GM12878 (cell line): ENCODE results near the gene KIR3DL3. TPM values are rescaled to one million over a fixed set of nuclear protein-coding genes. Genes with fewer than 3 reads are reported as not detected.

Experiments
- ATAC-seq: fragments of 200-7000 bp; cut with Tn5 transposase; 3 replicates; pipeline ENCODE4 v1.9.1; 2020; ENCODE audit warnings: mild to moderate bottlenecking, moderate library complexity
- BruUV-seq: library from RNA; stranded (reverse); fragments of 400-500 nt; replicated peaks from 2 replicates; lab custom pipeline; 2021; lab: Mats Ljungman, UMichigan
- CTCF ChIA-PET: fragments of 300-600 bp; sonication (Branson Sonifier 250); formaldehyde crosslinking; extraction: SDS; loops from one replicate; lab custom pipeline; 2021; ENCODE audit warnings: inconsistent platforms; lab: Yijun Ruan, JAX
- POLR2A ChIA-PET: fragments of 350-600 bp; formaldehyde crosslinking; extraction: SDS; loops from one replicate; lab custom pipeline; 2021; ENCODE audit warnings: inconsistent platforms; lab: Charles Lee
- RAD21 ChIA-PET: fragments of 300-600 bp; sonication (Branson Sonifier 250); formaldehyde crosslinking; loops from one replicate; lab custom pipeline; 2023; ENCODE audit warnings: antibody characterized with exemption; ENCODE audit not compliant: unreplicated experiment; lab: Charles Lee
- SMC1A ChIA-PET: fragments of 300-600 bp; sonication (Branson Sonifier 250); formaldehyde crosslinking; loops from one replicate; lab custom pipeline; 2023; ENCODE audit not compliant: unreplicated experiment, uncharacterized antibody; lab: Charles Lee
- DNase-seq: peaks from one replicate; pipeline ENCODE4 v3.0.0-alpha.2; 2011; ENCODE audit warnings: low read depth, low spot score
- FAIRE-seq: peaks from 3 replicates; lab custom pipeline; 2011; peaks lifted over from hg19 to GRCh38; lab: Jason Lieb, UNC
- H2AFZ ChIP-seq: 2 replicates; pipeline ENCODE4 v1.6.0; 2011; ENCODE audit warnings: low read depth, low read length, control low read depth; ENCODE audit not compliant: control insufficient read depth
- H3K27ac ChIP-seq: 2 replicates; pipeline ENCODE4 v1.5.1; 2011; ENCODE audit warnings: control low read depth; ENCODE audit not compliant: control insufficient read depth, insufficient read depth
- H3K27me3 ChIP-seq, 2 experiments: replicated peaks in 1 of 2; 2 replicates each; pipeline versions ENCODE4 v1.6.0 to v1.6.1; 2011; ENCODE audit warnings: low read length in 1 of 2; ENCODE audit not compliant: control insufficient read depth in 2 of 2, insufficient read depth in 2 of 2
- H3K36me3 ChIP-seq, 2 experiments: 2 replicates each; pipeline ENCODE4 v1.5.1; 2011; ENCODE audit warnings: low read length in 1 of 2; ENCODE audit not compliant: control insufficient read depth in 2 of 2, insufficient read depth in 2 of 2
- H3K4me1 ChIP-seq: 2 replicates; pipeline ENCODE4 v1.6.1; 2011; ENCODE audit warnings: mild to moderate bottlenecking, low read length, moderate library complexity, mixed read lengths; ENCODE audit not compliant: control insufficient read depth, insufficient read depth
- H3K4me2 ChIP-seq: 2 replicates; pipeline ENCODE4 v1.6.0; 2011; ENCODE audit warnings: control low read depth; ENCODE audit not compliant: control insufficient read depth, insufficient read depth
- H3K4me3 ChIP-seq: fragments of 200-600 bp; sonication (generic); 2 replicates; pipeline ENCODE4 v1.5.1; 2016
- H3K79me2 ChIP-seq: 2 replicates; pipeline ENCODE4 v1.6.0; 2011; ENCODE audit warnings: low read length; ENCODE audit not compliant: control insufficient read depth, insufficient read depth
- H3K9ac ChIP-seq: 2 replicates; pipeline ENCODE4 v1.8.0; 2011; ENCODE audit warnings: low read length, control low read depth, mixed read lengths; ENCODE audit not compliant: control insufficient read depth, insufficient read depth
- H3K9me3 ChIP-seq: replicated peaks from 3 replicates; pipeline ENCODE4 v1.5.1; 2011; ENCODE audit warnings: mild to moderate bottlenecking, low read length; ENCODE audit not compliant: control insufficient read depth, insufficient read depth
- H4K20me1 ChIP-seq: 2 replicates; pipeline ENCODE4 v1.6.0; 2011; ENCODE audit not compliant: control insufficient read depth, insufficient read depth
- CUX1 ChIP-seq: IDR thresholded peaks from 2 replicates; pipeline ENCODE4 v1.6.1; 2012; ENCODE audit warnings: improper control_type of control experiment, low read depth, low read length; ENCODE audit not compliant: insufficient replicate concordance
- E4F1 ChIP-seq: fragments of 450-650 bp; IDR thresholded peaks from 2 replicates; pipeline ENCODE4 v1.6.1; 2018; ENCODE audit warnings: borderline replicate concordance, mild to moderate bottlenecking; ENCODE audit not compliant: partially characterized antibody
- EED ChIP-seq: sonication (generic); IDR thresholded peaks from 2 replicates; pipeline ENCODE4 v1.6.1; 2016; ENCODE audit warnings: antibody characterized with exemption, low read depth
- ELK1 ChIP-seq: IDR thresholded peaks from 2 replicates; pipeline ENCODE4 v1.6.1; 2012; ENCODE audit warnings: low read depth, low read length, improper control_type of control experiment
- IRF4 ChIP-seq: IDR thresholded peaks from 2 replicates; pipeline ENCODE4 v1.6.1; 2011; ENCODE audit warnings: low read depth, low read length
- JUNB ChIP-seq: IDR thresholded peaks from 2 replicates; pipeline ENCODE4 v1.6.1; 2016; ENCODE audit warnings: antibody characterized with exemption, mild to moderate bottlenecking
- MYC ChIP-seq: IDR thresholded peaks from 2 replicates; pipeline ENCODE4 v1.6.1; 2011; ENCODE audit warnings: mild to moderate bottlenecking, low read length, moderate library complexity, inconsistent platforms; ENCODE audit not compliant: insufficient read depth, insufficient replicate concordance, insufficient read length, severe bottlenecking
- NFYA ChIP-seq: IDR thresholded peaks from 2 replicates; pipeline ENCODE4 v1.6.1; 2011; ENCODE audit warnings: low read depth, mild to moderate bottlenecking, low read length, improper control_type of control experiment, borderline replicate concordance
- POLR2A ChIP-seq: IDR thresholded peaks from 2 replicates; pipeline ENCODE4 v1.6.1; 2011; ENCODE audit warnings: low read depth, mild to moderate bottlenecking, low read length
- ZBED1 ChIP-seq: IDR thresholded peaks from 2 replicates; pipeline ENCODE4 v1.6.1; 2016; ENCODE audit warnings: borderline replicate concordance
- ZSCAN29 ChIP-seq: fragments of 450-650 bp; IDR thresholded peaks from 2 replicates; pipeline ENCODE4 v1.6.1; 2017; ENCODE audit warnings: mild to moderate bottlenecking, moderate library complexity
- WGBS: methylation state at CpG from one replicate; pipeline ENCODE4 v1.1.6; 2016; ENCODE audit warnings: low lambda C conversion rate; ENCODE audit not compliant: insufficient replicate concordance, insufficient coverage; ENCODE audit errors: missing lambda C conversion rate; 5-methylcytosine and 5-hydroxymethylcytosine counted together
- in situ Hi-C: fragments of 300-500 bp; cut with MboI; formaldehyde crosslinking; loops from 9 replicates; pipeline ENCODE4 v1.14.3; 2018; ENCODE audit warnings: mixed read lengths
- intact Hi-C: fragments of 100-400 bp; cut with micrococcal nuclease; formaldehyde crosslinking; loops from one replicate; pipeline ENCODE4 v1.14.2; 2022; ENCODE audit not compliant: unreplicated experiment
- polyA plus RNA-seq, 11 experiments: library from polyadenylated mRNA; depleted of rRNA in 4 of 11; unstranded in 6 of 11; stranded (reverse) in 5 of 11; fragments of >200 nt; fragmentation: Nextera tagmentation in 4 of 11; fragmentation: Illumina TruSeq in 1 of 11; extraction: Ambion mirVana in 4 of 11; extraction: Trizol in 1 of 11; gene quantifications; 1 replicate in 1 of 11; 2 replicates in 10 of 11; pipeline versions ENCODE4 v1.2.1 to v1.2.3, GENCODE V29; 2011 to 2016; ENCODE audit warnings: inconsistent platforms in 2 of 11, missing spikeins in 2 of 11, low read depth in 1 of 11
- total RNA-seq, 4 experiments: library from RNA; depleted of rRNA in 3 of 4; stranded (reverse); fragments of >200 nt in 3 of 4; fragmentation: Illumina TruSeq in 1 of 4; extraction: Trizol in 1 of 4; gene quantifications; 2 replicates each; pipeline versions ENCODE4 v1.2.1 to v1.2.3, GENCODE V29; 2013 to 2021
- TF ChIP-seq, protein P1 (sequence below): IDR thresholded peaks from 2 replicates; pipeline ENCODE4 v1.6.1; 2011; ENCODE audit warnings: mild to moderate bottlenecking, low read depth, low read length, moderate library complexity; ENCODE audit not compliant: insufficient replicate concordance
- TF ChIP-seq, protein P2 (sequence below): fragments of 450-650 bp; conservative IDR thresholded peaks from 2 replicates; pipeline ENCODE4 v1.6.1; 2017; ENCODE audit warnings: mild to moderate bottlenecking, moderate library complexity

Gene KIR3DL3
- total and polyA plus RNA-seq, 10 of the 15 experiments (the other 5 are each of a cell fraction or from before 2014, with no cell fraction given) = not detected

DNA sequence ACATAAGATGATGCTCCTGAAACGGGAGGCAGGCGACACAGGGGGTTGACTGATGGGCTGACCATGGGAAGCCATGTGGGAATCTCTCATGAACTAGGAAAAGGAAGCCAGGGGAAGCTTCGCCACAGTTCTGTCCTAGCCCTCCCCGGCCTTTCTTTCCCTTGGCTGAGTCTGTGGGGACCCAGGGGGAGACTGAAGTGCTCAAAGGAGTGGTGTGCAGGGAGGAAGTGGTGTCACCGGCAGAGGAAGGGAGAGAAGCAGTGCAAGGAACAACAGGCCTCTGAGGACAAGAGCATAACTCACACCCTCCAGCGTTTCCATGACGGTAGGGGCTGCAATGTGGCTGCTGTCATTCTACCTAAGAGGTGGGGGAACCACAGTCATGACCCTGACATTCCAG, 1.1 kb downstream of the KIR3DL3 start:
- no peaks in the 10 kb centered on the region for H3K79me2 ChIP-seq
- ATAC-seq = no peak
- SMC1A ChIA-PET = no interaction called here
- no peaks in the 10 kb centered on the region for H3K4me1 ChIP-seq
- intact Hi-C loops = no loop called here
- RAD21 ChIA-PET = no interaction called here
- no peaks in the 10 kb centered on the region; the same call in 2 of the 3 replicates for H3K9me3 ChIP-seq
- in situ Hi-C loops = no loop called here
- H3K27me3 ChIP-seq = no peaks in the 10 kb centered on the region
- 45% methylated on average over 7 of the region's 7 CpGs for WGBS
- H2AFZ ChIP-seq = no peak overlapping the region
- no peak overlapping the region for H3K27ac ChIP-seq
- POLR2A ChIA-PET = no interaction called here
- H3K4me2 ChIP-seq = no peak overlapping the region
- FAIRE-seq = no peak
- no peak overlapping the region for H3K4me3 ChIP-seq
- CTCF ChIA-PET = no interaction called here
- no peak overlapping the region for H3K9ac ChIP-seq
- H4K20me1 ChIP-seq = no peaks in the 10 kb centered on the region
- DNase-seq = no peak
- no peaks in the 10 kb centered on the region for H3K36me3 ChIP-seq
- BruUV-seq = no TSS peak
- TF ChIP-seq ZBED1 (no peak), JUNB (no peak), CUX1 (no peak), MYC (no peak), EED (no peak), ELK1 (no peak), ZSCAN29 (no peak), IRF4 (no peak), POLR2A (no peak), E4F1 (no peak), NFYA (no peak)
- TF ChIP-seq, protein P1, sequence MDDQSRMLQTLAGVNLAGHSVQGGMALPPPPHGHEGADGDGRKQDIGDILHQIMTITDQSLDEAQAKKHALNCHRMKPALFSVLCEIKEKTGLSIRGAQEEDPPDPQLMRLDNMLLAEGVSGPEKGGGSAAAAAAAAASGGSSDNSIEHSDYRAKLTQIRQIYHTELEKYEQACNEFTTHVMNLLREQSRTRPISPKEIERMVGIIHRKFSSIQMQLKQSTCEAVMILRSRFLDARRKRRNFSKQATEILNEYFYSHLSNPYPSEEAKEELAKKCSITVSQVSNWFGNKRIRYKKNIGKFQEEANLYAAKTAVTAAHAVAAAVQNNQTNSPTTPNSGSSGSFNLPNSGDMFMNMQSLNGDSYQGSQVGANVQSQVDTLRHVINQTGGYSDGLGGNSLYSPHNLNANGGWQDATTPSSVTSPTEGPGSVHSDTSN = no peak
- TF ChIP-seq, protein P2, sequence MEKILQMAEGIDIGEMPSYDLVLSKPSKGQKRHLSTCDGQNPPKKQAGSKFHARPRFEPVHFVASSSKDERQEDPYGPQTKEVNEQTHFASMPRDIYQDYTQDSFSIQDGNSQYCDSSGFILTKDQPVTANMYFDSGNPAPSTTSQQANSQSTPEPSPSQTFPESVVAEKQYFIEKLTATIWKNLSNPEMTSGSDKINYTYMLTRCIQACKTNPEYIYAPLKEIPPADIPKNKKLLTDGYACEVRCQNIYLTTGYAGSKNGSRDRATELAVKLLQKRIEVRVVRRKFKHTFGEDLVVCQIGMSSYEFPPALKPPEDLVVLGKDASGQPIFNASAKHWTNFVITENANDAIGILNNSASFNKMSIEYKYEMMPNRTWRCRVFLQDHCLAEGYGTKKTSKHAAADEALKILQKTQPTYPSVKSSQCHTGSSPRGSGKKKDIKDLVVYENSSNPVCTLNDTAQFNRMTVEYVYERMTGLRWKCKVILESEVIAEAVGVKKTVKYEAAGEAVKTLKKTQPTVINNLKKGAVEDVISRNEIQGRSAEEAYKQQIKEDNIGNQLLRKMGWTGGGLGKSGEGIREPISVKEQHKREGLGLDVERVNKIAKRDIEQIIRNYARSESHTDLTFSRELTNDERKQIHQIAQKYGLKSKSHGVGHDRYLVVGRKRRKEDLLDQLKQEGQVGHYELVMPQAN = no peak
